Parathyroid adenoma (tissue), 2 donors: ENCODE data around the gene S100A7.

Experiments
- H2AFZ ChIP-seq: fragments of 300-600 bp; sonication (generic); one replicate; pipeline ENCODE4 v1.7.0; 2017; ENCODE audit warnings: antibody characterized with exemption, mild to moderate bottlenecking
- H3K27ac ChIP-seq: fragments of 300-600 bp; sonication (generic); one replicate; pipeline ENCODE4 v1.7.0; 2017
- H3K27me3 ChIP-seq: fragments of 300-600 bp; sonication (generic); one replicate; pipeline ENCODE4 v1.7.0; 2017; ENCODE audit warnings: low read length; ENCODE audit not compliant: control insufficient read depth, insufficient read depth
- H3K36me3 ChIP-seq: fragments of 300-600 bp; sonication (generic); one replicate; pipeline ENCODE4 v1.7.0; 2017; ENCODE audit warnings: low read length; ENCODE audit not compliant: control insufficient read depth, insufficient read depth
- H3K4me1 ChIP-seq: fragments of 300-600 bp; sonication (generic); one replicate; pipeline ENCODE4 v1.7.0; 2017; ENCODE audit warnings: control low read depth
- H3K4me2 ChIP-seq: fragments of 300-600 bp; sonication (generic); one replicate; pipeline ENCODE4 v1.7.0; 2017; ENCODE audit warnings: low read length
- H3K4me3 ChIP-seq: fragments of 300-600 bp; sonication (generic); one replicate; pipeline ENCODE4 v1.7.0; 2017; ENCODE audit warnings: low read depth, low read length
- H3K79me2 ChIP-seq: fragments of 300-600 bp; sonication (generic); one replicate; pipeline ENCODE4 v1.7.0; 2017; ENCODE audit warnings: control low read depth
- H3K9ac ChIP-seq: fragments of 300-600 bp; sonication (generic); one replicate; pipeline ENCODE4 v1.7.0; 2017; ENCODE audit warnings: mild to moderate bottlenecking
- H3K9me3 ChIP-seq: fragments of 300-600 bp; sonication (generic); one replicate; pipeline ENCODE4 v1.7.0; 2017; ENCODE audit warnings: low read length; ENCODE audit not compliant: control insufficient read depth
- CTCF ChIP-seq: fragments of 300-600 bp; sonication (generic); IDR thresholded peaks from one replicate; pipeline ENCODE4 v1.7.0; 2017; ENCODE audit warnings: antibody characterized with exemption, mild to moderate bottlenecking
- donor health status: primary hyperparathyroidism.

S100A7 gene

GRCh38 chr1:153434746-153435455, 25.6 kb downstream of the S100A7 start:
- TF ChIP-seq CTCF, result no peak
- no peaks in the 10 kb centered on the region for H3K9me3 ChIP-seq
- H3K4me1 ChIP-seq, result no peaks in the 10 kb centered on the region
- H3K9ac ChIP-seq, result no peak overlapping the region
- no peak overlapping the region for H3K4me3 ChIP-seq
- H3K79me2 ChIP-seq, result no peaks in the 10 kb centered on the region
- H3K4me2 ChIP-seq, result no peak overlapping the region
- H3K27ac ChIP-seq, result no peak overlapping the region
- H3K36me3 ChIP-seq, result no peaks in the 10 kb centered on the region
- no peak overlapping the region for H2AFZ ChIP-seq
- no peaks in the 10 kb centered on the region for H3K27me3 ChIP-seq

- Histone ChIP-seq H2AFZ (no peak overlapping the region), H3K9me3 (no peaks in the 10 kb centered on the region), H3K4me2 (no peak overlapping the region), H3K4me3 (no peak overlapping the region), H3K79me2 (no peaks in the 10 kb centered on the region), H3K9ac (no peak overlapping the region), H3K4me1 (no peaks in the 10 kb centered on the region), H3K36me3 (no peaks in the 10 kb centered on the region), H3K27me3 (no peaks in the 10 kb centered on the region), H3K27ac (no peak overlapping the region)
- no peak for TF ChIP-seq CTCF
Measured at GRCh38 chr1:153432874-153433681, 27.4 kb downstream of the S100A7 start.

- Histone ChIP-seq H3K4me2 (no peak overlapping the region), H3K4me1 (no peaks in the 10 kb centered on the region), H2AFZ (no peak overlapping the region), H3K36me3 (no peaks in the 10 kb centered on the region), H3K79me2 (no peaks in the 10 kb centered on the region), H3K4me3 (no peak overlapping the region), H3K27ac (no peak overlapping the region), H3K9me3 (no peaks in the 10 kb centered on the region), H3K9ac (no peak overlapping the region), H3K27me3 (no peaks in the 10 kb centered on the region)
- TF ChIP-seq CTCF, result no peak
Measured at GRCh38 chr1:153431928-153432327, 28.5 kb downstream of the S100A7 start.

- Histone ChIP-seq H3K79me2 (no peaks in the 10 kb centered on the region), H3K27ac (no peak overlapping the region), H3K4me2 (no peak overlapping the region), H3K27me3 (no peaks in the 10 kb centered on the region), H2AFZ (no peak overlapping the region), H3K36me3 (no peaks in the 10 kb centered on the region), H3K9me3 (no peaks in the 10 kb centered on the region), H3K4me1 (no peaks in the 10 kb centered on the region), H3K9ac (no peak overlapping the region), H3K4me3 (no peak overlapping the region)
- TF ChIP-seq CTCF, result no peak
Measured at GRCh38 chr1:153431427-153431826, 29.0 kb downstream of the S100A7 start.
